ENCODE data around the gene NRDE2. TPM values are rescaled to one million over a fixed set of nuclear protein-coding genes. Genes with fewer than 3 reads are reported as not detected.

The NRDE2 gene
- total RNA-seq, 1 experiment from 2014 or later = 18.0 TPM

GRCh38 chr14:90378249-90378648 lies 46.5 kb upstream of the NRDE2 start:
- ChIA-PET CTCF (no interaction called here), POLR2A (interaction anchor here (0.5 kb wide), 1 partner anchor 70 kb away, joined by 11 read pairs; no protein-coding TSS in a partner anchor)
- H3K4me1 ChIP-seq = peaks cover 8% of the 10 kb centered on the region
- BruUV-seq (replicated peaks) = no TSS peak
- no peaks in the 10 kb centered on the region for H3K27me3 Mint-ChIP-seq (ENCODE audit: insufficient read depth, unreplicated experiment)
- H3K9me3 ChIP-seq = no peaks in the 10 kb centered on the region
- no peaks in the 10 kb centered on the region for H3K9me3 Mint-ChIP-seq (ENCODE audit: unreplicated experiment)
- H3K4me3 Mint-ChIP-seq (ENCODE audit: unreplicated experiment) = no peak overlapping the region
- H3K4me3 ChIP-seq (ENCODE audit: low read depth, low read length) = no peak overlapping the region
- no peaks in the 10 kb centered on the region for H3K27me3 ChIP-seq (replicated peaks; ENCODE audit: control insufficient read depth, insufficient read depth, low read length)
- intact Hi-C loops (cut with micrococcal nuclease; ENCODE audit: unreplicated experiment) = no loop called here
- no peak for TF ChIP-seq CTCF (IDR thresholded peaks at IDR 0.05; ENCODE audit: insufficient read depth in 1 of 2, low read depth in 1 of 2, low read length in 1 of 2, severe bottlenecking in 1 of 2, unreplicated experiment in 1 of 2)
- no peaks in the 10 kb centered on the region for H3K36me3 Mint-ChIP-seq (ENCODE audit: insufficient read depth, unreplicated experiment)
- H3K27ac Mint-ChIP-seq (ENCODE audit: unreplicated experiment) = no peak overlapping the region
- no peak for DNase-seq
- H3K36me3 ChIP-seq (ENCODE audit: control insufficient read depth, insufficient read depth, low read length) = no peaks in the 10 kb centered on the region
- H3K4me1 Mint-ChIP-seq (ENCODE audit: low read depth, unreplicated experiment) = peaks cover 5% of the 10 kb centered on the region

GRCh38 chr14:90375934-90376333 lies 44.2 kb upstream of the NRDE2 start:
- Mint-ChIP-seq H3K9me3 (ENCODE audit: unreplicated experiment) (no peaks in the 10 kb centered on the region), H3K4me1 (ENCODE audit: low read depth, unreplicated experiment) (peaks cover 5% of the 10 kb centered on the region), H3K27ac (ENCODE audit: unreplicated experiment) (no peak overlapping the region), H3K27me3 (ENCODE audit: insufficient read depth, unreplicated experiment) (no peaks in the 10 kb centered on the region), H3K4me3 (ENCODE audit: unreplicated experiment) (no peak overlapping the region), H3K36me3 (ENCODE audit: insufficient read depth, unreplicated experiment) (no peaks in the 10 kb centered on the region)
- Histone ChIP-seq H3K36me3 (ENCODE audit: control insufficient read depth, insufficient read depth, low read length) (no peaks in the 10 kb centered on the region), H3K27me3 (replicated peaks; ENCODE audit: control insufficient read depth, insufficient read depth, low read length) (no peaks in the 10 kb centered on the region), H3K4me1 (no peaks in the 10 kb centered on the region), H3K4me3 (ENCODE audit: low read depth, low read length) (no peak overlapping the region), H3K9me3 (no peaks in the 10 kb centered on the region)
- CTCF ChIA-PET = interaction anchor here (0.7 kb wide), 1 partner anchor 87 kb away, joined by 7 read pairs; no protein-coding TSS in a partner anchor
- intact Hi-C loops (cut with micrococcal nuclease; ENCODE audit: unreplicated experiment) = no loop called here
- no peak for TF ChIP-seq CTCF (IDR thresholded peaks at IDR 0.05; ENCODE audit: insufficient read depth in 1 of 2, low read depth in 1 of 2, low read length in 1 of 2, severe bottlenecking in 1 of 2, unreplicated experiment in 1 of 2)
- BruUV-seq (replicated peaks) = no TSS peak
- POLR2A ChIA-PET = no interaction called here
- DNase-seq = no peak

- no peak for TF ChIP-seq CTCF (IDR thresholded peaks at IDR 0.05; ENCODE audit: insufficient read depth in 1 of 2, low read depth in 1 of 2, low read length in 1 of 2, severe bottlenecking in 1 of 2, unreplicated experiment in 1 of 2)
- no TSS peak for BruUV-seq (replicated peaks)
- Mint-ChIP-seq H3K27me3 (ENCODE audit: insufficient read depth, unreplicated experiment) (no peaks in the 10 kb centered on the region), H3K4me3 (ENCODE audit: unreplicated experiment) (no peak overlapping the region), H3K27ac (ENCODE audit: unreplicated experiment) (no peak overlapping the region), H3K36me3 (ENCODE audit: insufficient read depth, unreplicated experiment) (no peaks in the 10 kb centered on the region), H3K4me1 (ENCODE audit: low read depth, unreplicated experiment) (peaks cover 6% of the 10 kb centered on the region), H3K9me3 (ENCODE audit: unreplicated experiment) (no peaks in the 10 kb centered on the region)
- no peak overlapping the region for H3K4me3 ChIP-seq (ENCODE audit: low read depth, low read length)
- H3K36me3 ChIP-seq (ENCODE audit: control insufficient read depth, insufficient read depth, low read length) = no peaks in the 10 kb centered on the region
- H3K27me3 ChIP-seq (replicated peaks; ENCODE audit: control insufficient read depth, insufficient read depth, low read length) = no peaks in the 10 kb centered on the region
- peaks cover 1% of the 10 kb centered on the region; the same call in 1 of the 2 replicates for H3K4me1 ChIP-seq
- CTCF ChIA-PET = interaction anchor here (0.7 kb wide), 1 partner anchor 19 kb away, joined by 3 read pairs; no protein-coding TSS in a partner anchor
- no peaks in the 10 kb centered on the region for H3K9me3 ChIP-seq
- POLR2A ChIA-PET = no interaction called here
- DNase-seq = no peak
- intact Hi-C loops (cut with micrococcal nuclease; ENCODE audit: unreplicated experiment) = no loop called here
These were observed 43.1 kb upstream of the NRDE2 start for GRCh38 chr14:90374813-90375212.

Measured in Caco-2 (cell line).